Sigmoid colon (tissue), 7 donors: ENCODE measurements around the gene GPSM3. TPM values are rescaled to one million over a fixed set of nuclear protein-coding genes. Genes with fewer than 3 reads are reported as not detected.

Experiments
- DNase-seq: peaks from one replicate; pipeline ENCODE4 v3.0.0-alpha.2; 2019
- H3K27ac ChIP-seq, 4 donors: fragments of 200-600 bp; sonication (generic); one replicate each; pipeline ENCODE4 v1.5.1; 2016 to 2019; ENCODE audit warnings: mild to moderate bottlenecking in 1 of 4
- H3K27me3 ChIP-seq, 3 donors: fragments of 200-600 bp; sonication (generic); one replicate each; pipeline ENCODE4 v1.5.1; 2019; ENCODE audit warnings: mild to moderate bottlenecking in 1 of 3
- H3K36me3 ChIP-seq, 4 donors: fragments of 200-600 bp; sonication (generic); one replicate each; pipeline ENCODE4 v1.5.1; 2016 to 2019
- H3K4me1 ChIP-seq, 4 donors: fragments of 200-600 bp; sonication (generic); one replicate each; pipeline ENCODE4 v1.5.1; 2017 to 2019
- H3K4me3 ChIP-seq, 4 donors: fragments of 200-600 bp; sonication (generic); one replicate each; pipeline ENCODE4 v1.5.1; 2017 to 2019; ENCODE audit warnings: mild to moderate bottlenecking in 2 of 4, moderate library complexity in 1 of 4
- H3K9me3 ChIP-seq, 4 donors: fragments of 200-600 bp in 3 of 4; sonication (generic) in 3 of 4; one replicate each; pipeline versions ENCODE4 v1.5.1 to v1.6.1; 2013 to 2019
- EP300 ChIP-seq, 4 donors: sonication (generic); formaldehyde crosslinking; IDR thresholded peaks; one replicate each; pipeline ENCODE4 v1.6.1; 2017; ENCODE audit warnings: antibody characterized with exemption in 4 of 4
- POLR2A ChIP-seq, 2 donors: fragments of 450-650 bp; IDR thresholded peaks; one replicate each; pipeline ENCODE4 v1.6.1; 2016; ENCODE audit warnings: antibody characterized with exemption in 2 of 2, mild to moderate bottlenecking in 2 of 2, moderate library complexity in 2 of 2
- POLR2AphosphoS5 ChIP-seq, 4 donors: sonication (generic); formaldehyde crosslinking; IDR thresholded peaks; one replicate each; pipeline ENCODE4 v1.6.1; 2017; ENCODE audit warnings: antibody characterized with exemption in 4 of 4
- WGBS, 2 donors: extraction: QIAGEN DNeasy Blood & Tissue Kit; methylation state at CpG; one replicate each; pipeline ENCODE4 v1.1.7; 2013; 5-methylcytosine and 5-hydroxymethylcytosine counted together
- intact Hi-C: fragments of 100-400 bp; cut with DNase I; formaldehyde crosslinking; loops from one replicate; pipeline ENCODE4 v1.15.1; 2023
- polyA plus RNA-seq, 3 donors: library from polyadenylated mRNA; stranded (reverse); fragments of 200-250 nt; gene quantifications; one replicate each; pipeline ENCODE4 v1.2.3, GENCODE V29; 2013
- total RNA-seq, 4 donors: library from RNA; depleted of rRNA; stranded (reverse); fragments of >200 nt; gene quantifications; one replicate each; pipeline ENCODE4 v1.1.0, GENCODE V29; 2016
- TF ChIP-seq, protein P1 (sequence below), 4 experiments: fragments of 450-650 bp in 3 of 4; fragments of 200-600 bp in 1 of 4; IDR thresholded peaks; one replicate each; pipeline ENCODE4 v1.5.1; 2016 to 2019; ENCODE audit warnings: antibody characterized with exemption in 4 of 4, mild to moderate bottlenecking in 3 of 4, moderate library complexity in 2 of 4
- donor health status: healthy with polysubstance abuse.
- donor health status: Bipolar disorder and iron deficiency.
- donor health status: healthy.

GPSM3 gene
- total and polyA plus RNA-seq, 7 donors = 5.0 to 56.2 (median 13.3) TPM

GRCh38 chr6:32156891-32157290 lies 35.6 kb downstream of the GPSM3 start:
- Histone ChIP-seq H3K36me3 (peaks cover 14 to 45% (median 20%) of the 10 kb centered on the region in 4 donors), H3K27me3 (no peaks in the 10 kb centered on the region), H3K4me3 (no peak overlapping the region), H3K4me1 (peaks cover 0 to 36% (median 30%) of the 10 kb centered on the region in 4 donors), H3K9me3 (no peaks in the 10 kb centered on the region), H3K27ac (no peak overlapping the region)
- no peak for DNase-seq
- TF ChIP-seq POLR2A (IDR thresholded peaks at IDR 0.05) (no peak), POLR2AphosphoS5 (IDR thresholded peaks at IDR 0.05) (no peak), EP300 (IDR thresholded peaks at IDR 0.05) (no peak)
- TF ChIP-seq, protein P1, sequence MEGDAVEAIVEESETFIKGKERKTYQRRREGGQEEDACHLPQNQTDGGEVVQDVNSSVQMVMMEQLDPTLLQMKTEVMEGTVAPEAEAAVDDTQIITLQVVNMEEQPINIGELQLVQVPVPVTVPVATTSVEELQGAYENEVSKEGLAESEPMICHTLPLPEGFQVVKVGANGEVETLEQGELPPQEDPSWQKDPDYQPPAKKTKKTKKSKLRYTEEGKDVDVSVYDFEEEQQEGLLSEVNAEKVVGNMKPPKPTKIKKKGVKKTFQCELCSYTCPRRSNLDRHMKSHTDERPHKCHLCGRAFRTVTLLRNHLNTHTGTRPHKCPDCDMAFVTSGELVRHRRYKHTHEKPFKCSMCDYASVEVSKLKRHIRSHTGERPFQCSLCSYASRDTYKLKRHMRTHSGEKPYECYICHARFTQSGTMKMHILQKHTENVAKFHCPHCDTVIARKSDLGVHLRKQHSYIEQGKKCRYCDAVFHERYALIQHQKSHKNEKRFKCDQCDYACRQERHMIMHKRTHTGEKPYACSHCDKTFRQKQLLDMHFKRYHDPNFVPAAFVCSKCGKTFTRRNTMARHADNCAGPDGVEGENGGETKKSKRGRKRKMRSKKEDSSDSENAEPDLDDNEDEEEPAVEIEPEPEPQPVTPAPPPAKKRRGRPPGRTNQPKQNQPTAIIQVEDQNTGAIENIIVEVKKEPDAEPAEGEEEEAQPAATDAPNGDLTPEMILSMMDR (IDR thresholded peaks at IDR 0.05) = no peak
- intact Hi-C loops = loop anchor here (10.0 kb wide), 1 partner anchor 112 kb away; no protein-coding TSS in a partner anchor
- WGBS, 2 donors = 90 to 94% methylated on average over 9 of the region's 9 CpGs

GRCh38 chr6:32154514-32155161 lies 37.8 kb downstream of the GPSM3 start:
- Histone ChIP-seq H3K4me1 (peaks cover 0 to 57% (median 49%) of the 10 kb centered on the region in 4 donors), H3K4me3 (peak overlapping the region; percentile 61 to 80 (median 78)), H3K9me3 (no peaks in the 10 kb centered on the region), H3K27ac (peak overlapping the region; percentile 88 to 93 (median 92)), H3K27me3 (no peaks in the 10 kb centered on the region), H3K36me3 (peaks cover 14 to 39% (median 20%) of the 10 kb centered on the region in 4 donors)
- intact Hi-C loops = loop anchor here (1.0 to 10.0 kb wide), 4 partner anchors 22 to 110 kb away; partner anchors contain the start of gene AGPAT1
- WGBS, 2 donors = 3 to 4% methylated on average over 34 of the region's 34 CpGs
- peak; percentile 89 for DNase-seq
- peak in 3 of 4 donors; percentile 4 to 26 (median 15) for TF ChIP-seq POLR2AphosphoS5 (IDR thresholded peaks at IDR 0.05)
- TF ChIP-seq, protein P1 (IDR thresholded peaks at IDR 0.05) = peak; percentile 55 to 77 (median 60)
- TF ChIP-seq POLR2A (IDR thresholded peaks at IDR 0.05) = no peak

GRCh38 chr6:32153564-32154513 lies 38.6 kb downstream of the GPSM3 start, which contains the start of gene PPT2:
PPT2 (plus strand) TSS chr6:32154141; CDS start chr6:32154595, 454 bp downstream.
- H3K4me1 ChIP-seq = peaks cover 0 to 59% (median 49%) of the 10 kb centered on the region in 4 donors
- intact Hi-C loops = loop anchor here (1.0 to 10.0 kb wide), 4 partner anchors 22 to 109 kb away; partner anchors contain the start of gene AGPAT1
- TF ChIP-seq POLR2AphosphoS5 (IDR thresholded peaks at IDR 0.05) (peak; percentile 77 to 89 (median 82)), POLR2A (IDR thresholded peaks at IDR 0.05) (peak in 1 of 2 donors; percentile 47), EP300 (IDR thresholded peaks at IDR 0.05) (peak in 2 of 4 donors; percentile 2 to 91)
- TF ChIP-seq, protein P1 (IDR thresholded peaks at IDR 0.05) = peak in 2 of 4 experiments; percentile 13 to 19

GRCh38 chr6:32152769-32153563 lies 39.5 kb downstream of the GPSM3 start:
- H3K36me3 ChIP-seq = peaks cover 7 to 42% (median 10%) of the 10 kb centered on the region in 4 donors
- no peaks in the 10 kb centered on the region for H3K9me3 ChIP-seq
- peaks cover 0 to 59% (median 49%) of the 10 kb centered on the region in 4 donors for H3K4me1 ChIP-seq
- peak; percentile 78 for DNase-seq
- intact Hi-C loops = loop anchor here (1.0 to 10.0 kb wide), 3 partner anchors 23 to 108 kb away; partner anchors contain the start of gene FKBPL
- WGBS, 2 donors = 44 to 52% methylated on average over 35 of the region's 35 CpGs
- H3K27ac ChIP-seq = peak overlapping the region; percentile 88 to 93 (median 92)
- H3K4me3 ChIP-seq = peak overlapping the region; percentile 61 to 80 (median 78)
- TF ChIP-seq POLR2AphosphoS5 (IDR thresholded peaks at IDR 0.05) (peak in 3 of 4 donors; percentile 11 to 37 (median 30)), EP300 (IDR thresholded peaks at IDR 0.05) (no peak), POLR2A (IDR thresholded peaks at IDR 0.05) (no peak)
- TF ChIP-seq, protein P1 (IDR thresholded peaks at IDR 0.05) = no peak
- H3K27me3 ChIP-seq = no peaks in the 10 kb centered on the region

More at GRCh38 chr6:32153564-32154513, 38.6 kb downstream of the GPSM3 start, which contains the start of gene PPT2:
- DNase-seq = peak; percentile 98
- peak within 1 kb of the TSS; percentile 88 to 93 (median 92) for H3K27ac ChIP-seq
- no peaks in the 10 kb centered on the region for H3K9me3 ChIP-seq
- peak within 1 kb of the TSS; percentile 61 to 80 (median 78) for H3K4me3 ChIP-seq
- no peaks in the 10 kb centered on the region for H3K27me3 ChIP-seq
- 2 to 3% methylated on average over 52 of the region's 52 CpGs for WGBS, 2 donors
- H3K36me3 ChIP-seq = peaks cover 14 to 42% (median 18%) of the 10 kb centered on the region in 4 donors
